ENCODE measurements around the gene MED8.

Gene MED8

GRCh38 chr1:43358121-43358745, 31.4 kb downstream of the MED8 start:
- DNase-seq = peak in 1 of 5 experiments; percentile 35

DNA sequence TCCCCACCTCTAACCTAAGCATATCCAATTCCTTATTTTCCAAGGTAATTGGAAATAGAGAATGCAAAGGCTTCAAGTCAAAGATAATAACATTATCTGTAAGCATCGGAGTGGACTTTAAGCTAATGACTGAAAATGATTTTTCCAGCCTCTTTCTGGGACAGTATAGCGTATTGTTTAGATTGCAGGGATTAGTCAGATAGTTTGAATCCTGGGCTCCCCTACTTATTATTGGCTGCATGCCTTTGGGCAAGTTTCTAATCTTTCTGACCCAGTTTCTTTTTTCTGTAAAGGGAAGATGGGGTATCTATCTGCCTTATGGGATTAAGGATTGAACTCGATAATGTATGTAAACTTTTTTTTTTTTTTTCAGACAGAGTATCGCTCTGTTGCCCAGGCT, 32.3 kb downstream of the MED8 start:
- DNase-seq = no peak

GRCh38 chr1:43354936-43355335, 34.7 kb downstream of the MED8 start:
- no peak for DNase-seq

GRCh38 chr1:43354471-43354870, 35.1 kb downstream of the MED8 start:
- DNase-seq = no peak

- DNase-seq = no peak
Measured at GRCh38 chr1:43352881-43353280, 36.7 kb downstream of the MED8 start.

DNA sequence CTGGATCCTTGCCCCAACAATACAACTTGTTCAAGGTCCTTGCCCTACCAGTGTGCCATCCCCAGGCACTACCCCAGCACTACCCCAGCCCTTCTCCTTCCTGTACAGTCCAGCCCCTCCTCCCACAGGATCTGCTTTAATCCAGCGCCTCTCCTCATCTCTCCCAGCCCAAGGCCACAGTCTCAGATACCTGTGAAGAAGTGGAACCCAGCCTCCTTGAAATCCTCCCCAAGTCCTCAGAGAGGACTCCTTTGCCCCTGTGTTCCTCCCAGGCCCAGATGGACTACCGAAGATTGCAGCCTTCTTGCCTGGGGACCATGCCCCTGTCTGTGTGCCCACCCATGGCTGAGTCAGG, 37.3 kb downstream of the MED8 start:
- DNase-seq = no peak

DNA sequence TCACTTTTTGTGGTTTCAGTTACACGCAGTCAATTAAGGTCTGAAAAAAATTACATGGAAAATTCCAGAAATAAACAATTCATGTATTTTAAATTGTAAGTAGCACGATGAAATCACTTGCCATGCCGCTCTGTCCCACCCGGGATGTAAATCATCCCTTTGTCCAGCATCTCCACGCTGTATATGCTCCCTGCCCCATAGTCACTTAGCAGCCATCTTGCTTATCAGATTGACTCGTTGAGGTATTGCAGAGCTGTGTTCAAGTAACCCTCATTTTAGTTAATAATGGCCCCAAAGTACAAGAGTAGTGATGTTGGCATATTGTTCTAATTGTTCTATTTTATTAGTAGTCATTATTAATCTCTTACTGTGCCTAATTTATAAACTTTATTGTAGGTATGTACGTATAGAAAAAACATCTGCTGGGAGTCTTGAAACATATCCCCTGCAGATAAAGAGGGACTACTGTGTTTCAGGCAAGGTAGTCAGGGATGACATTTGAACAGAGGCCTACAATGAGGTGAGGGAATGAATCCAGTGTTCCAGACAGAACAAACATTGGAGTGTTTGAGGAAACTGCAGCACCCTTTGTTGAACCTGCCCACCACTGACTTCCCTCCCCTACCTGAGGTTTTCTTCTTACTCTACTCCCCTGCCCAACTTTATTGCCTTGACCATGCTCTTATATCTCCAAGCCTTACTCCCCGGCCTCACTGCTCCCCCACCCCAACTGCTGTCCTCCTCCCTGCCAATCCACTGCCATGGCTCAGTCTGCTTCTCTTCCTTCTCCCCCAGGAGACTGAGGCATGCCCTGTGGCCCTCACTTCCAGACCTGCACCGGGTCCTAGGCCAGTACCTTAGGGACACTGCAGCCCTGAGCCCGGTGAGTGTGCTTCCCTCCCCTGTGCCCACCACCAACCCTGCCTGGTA, 37.9 kb downstream of the MED8 start:
- no peak for DNase-seq

DNA sequence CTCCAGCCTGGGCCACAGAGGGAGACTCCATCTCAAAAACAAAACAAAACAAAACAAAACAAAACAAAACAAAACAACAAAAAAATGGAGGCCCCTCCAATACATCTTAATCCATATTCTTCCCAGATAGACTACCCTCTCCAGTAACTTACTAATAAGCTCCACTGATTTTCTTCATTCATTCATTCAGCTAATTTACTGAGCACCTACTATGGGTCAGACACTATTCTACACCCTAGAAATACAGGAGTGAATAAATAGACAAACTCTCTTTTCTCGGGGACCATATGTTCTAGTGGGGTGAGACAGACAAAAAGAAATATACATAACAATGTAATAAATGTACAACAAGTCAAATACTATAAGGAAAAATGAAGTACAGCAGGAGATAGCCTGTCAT, 38.6 kb downstream of the MED8 start:
- no peak for DNase-seq

DNA sequence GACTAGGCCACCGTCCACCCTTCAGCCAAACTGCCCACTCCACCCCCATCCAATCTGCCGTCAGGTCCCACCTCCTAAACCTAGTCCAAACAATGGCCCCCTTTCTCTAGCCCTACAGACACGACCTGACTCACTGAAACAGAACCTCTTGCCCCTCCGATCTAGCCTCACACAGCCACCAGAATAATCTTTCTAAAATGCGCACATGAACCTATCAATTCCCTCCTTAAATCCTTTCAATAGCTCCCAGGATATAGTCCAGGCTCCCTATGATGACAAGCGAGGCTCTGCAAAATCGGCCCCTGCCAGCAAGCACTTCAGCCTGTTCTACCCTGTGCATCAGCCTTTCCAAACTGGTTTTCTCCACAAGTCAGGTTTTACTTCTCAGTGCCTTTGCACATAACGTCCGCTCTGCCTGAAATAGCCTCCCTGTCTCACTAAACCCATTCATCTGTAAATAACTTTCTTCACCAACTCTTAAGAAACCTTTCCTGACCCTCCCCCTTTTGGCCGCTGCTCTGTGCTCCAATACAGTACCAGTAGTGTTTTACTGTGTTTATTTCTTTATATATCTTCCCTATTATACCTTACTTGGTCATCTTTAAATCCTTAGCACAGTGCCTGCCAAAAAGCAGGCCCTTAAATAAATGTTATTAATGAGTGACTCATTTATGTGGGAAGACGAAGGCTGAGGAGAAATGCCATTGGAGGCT, 39.9 kb downstream of the MED8 start:
- no peak for DNase-seq

- DNase-seq = peak; percentile 21 to 85 (median 53)
Measured at GRCh38 chr1:43348809-43349593, 40.6 kb downstream of the MED8 start.

DNA sequence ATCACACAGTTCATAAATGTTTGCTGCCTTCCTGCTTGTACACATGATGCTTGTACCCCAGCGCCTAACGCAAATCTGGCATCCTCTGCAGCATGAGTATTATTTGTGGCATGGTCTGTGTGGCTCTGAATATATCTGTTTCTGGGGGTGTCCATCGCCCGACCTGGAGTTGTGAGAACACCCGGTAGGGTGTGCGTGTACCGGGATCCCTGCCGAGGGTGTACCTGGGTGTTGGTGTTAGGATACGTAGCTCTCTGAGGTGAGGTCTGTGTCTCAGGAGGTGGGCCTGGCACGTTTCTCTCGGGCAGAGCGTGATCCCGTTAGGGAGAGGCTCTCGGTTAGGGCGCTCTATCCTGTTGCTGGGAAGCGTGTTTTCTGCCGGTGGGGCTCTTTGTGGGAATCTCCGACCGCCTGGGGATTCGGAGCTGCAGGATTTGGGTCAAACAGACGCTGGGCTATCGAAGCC, 41.2 kb downstream of the MED8 start:
- DNase-seq = no peak

DNA sequence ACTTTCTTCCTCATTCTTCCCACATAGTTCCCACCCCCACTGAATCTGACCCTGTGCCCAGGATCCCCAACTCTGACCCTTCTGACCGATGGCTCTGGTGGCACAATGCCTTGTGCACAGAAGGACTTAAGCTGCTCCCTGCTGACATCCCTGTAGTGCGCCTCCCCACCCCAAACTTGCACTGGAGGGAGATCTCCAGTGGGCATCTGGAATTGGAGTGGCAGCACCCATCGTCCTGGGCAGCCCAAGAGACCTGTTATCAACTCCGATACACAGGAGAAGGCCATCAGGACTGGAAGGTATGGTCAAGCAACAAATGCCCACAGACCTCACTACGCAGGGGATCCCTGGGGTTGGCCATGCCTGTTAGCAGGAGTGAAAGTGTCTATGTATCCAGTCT, 43.0 kb downstream of the MED8 start:
- no peak for DNase-seq

GRCh38 chr1:43345120-43345519, 44.5 kb downstream of the MED8 start:
- DNase-seq = no peak

GRCh38 chr1:43344267-43344850, 45.2 kb downstream of the MED8 start:
- DNase-seq = no peak

DNA sequence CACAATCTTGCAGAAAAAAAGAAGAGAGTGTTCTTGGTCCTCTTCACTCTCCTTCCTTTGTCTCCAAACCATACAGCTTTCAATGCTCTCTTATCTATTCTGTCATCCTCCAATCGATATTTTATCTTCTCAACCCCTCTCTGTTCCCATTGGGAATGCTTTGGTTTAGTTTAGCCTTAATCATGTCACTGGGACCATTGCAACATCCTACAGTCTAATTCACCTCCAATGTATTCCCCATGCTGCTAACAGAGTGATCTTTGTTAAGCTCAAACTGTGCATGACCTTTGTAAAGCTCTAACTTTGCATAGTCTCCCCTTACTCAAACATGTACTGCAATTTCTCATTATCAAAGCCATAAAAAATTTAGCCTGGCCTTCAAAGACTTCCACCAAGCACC, 49.0 kb downstream of the MED8 start:
- no peak for DNase-seq

GRCh38 chr1:43339584-43340232, 49.9 kb downstream of the MED8 start:
- DNase-seq = no peak

DNA sequence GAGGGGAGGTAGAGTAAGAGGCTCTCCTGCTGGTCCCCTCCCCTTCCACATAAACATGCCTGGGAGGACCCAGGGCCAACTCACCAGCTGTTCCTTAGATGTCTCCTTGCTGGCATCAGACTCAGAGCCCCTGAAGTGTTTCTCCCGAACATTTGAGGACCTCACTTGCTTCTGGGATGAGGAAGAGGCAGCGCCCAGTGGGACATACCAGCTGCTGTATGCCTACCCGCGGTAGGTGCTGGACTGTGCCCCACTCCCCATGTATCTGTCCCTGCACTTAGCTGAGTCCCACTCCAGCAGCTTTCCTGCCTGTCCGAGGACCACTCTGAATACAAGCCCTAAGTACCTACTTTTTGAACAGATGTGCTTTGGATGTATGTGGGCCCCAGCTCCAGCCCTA, 51.6 kb downstream of the MED8 start:
- no peak for DNase-seq

- no peak for DNase-seq
Measured at GRCh38 chr1:43337588-43337987, 52.0 kb downstream of the MED8 start, which contains the start of gene MPL. Gene MPL (plus strand): TSS chr1:43337818. CDS start chr1:43337849, 31 bp downstream.

DNA sequence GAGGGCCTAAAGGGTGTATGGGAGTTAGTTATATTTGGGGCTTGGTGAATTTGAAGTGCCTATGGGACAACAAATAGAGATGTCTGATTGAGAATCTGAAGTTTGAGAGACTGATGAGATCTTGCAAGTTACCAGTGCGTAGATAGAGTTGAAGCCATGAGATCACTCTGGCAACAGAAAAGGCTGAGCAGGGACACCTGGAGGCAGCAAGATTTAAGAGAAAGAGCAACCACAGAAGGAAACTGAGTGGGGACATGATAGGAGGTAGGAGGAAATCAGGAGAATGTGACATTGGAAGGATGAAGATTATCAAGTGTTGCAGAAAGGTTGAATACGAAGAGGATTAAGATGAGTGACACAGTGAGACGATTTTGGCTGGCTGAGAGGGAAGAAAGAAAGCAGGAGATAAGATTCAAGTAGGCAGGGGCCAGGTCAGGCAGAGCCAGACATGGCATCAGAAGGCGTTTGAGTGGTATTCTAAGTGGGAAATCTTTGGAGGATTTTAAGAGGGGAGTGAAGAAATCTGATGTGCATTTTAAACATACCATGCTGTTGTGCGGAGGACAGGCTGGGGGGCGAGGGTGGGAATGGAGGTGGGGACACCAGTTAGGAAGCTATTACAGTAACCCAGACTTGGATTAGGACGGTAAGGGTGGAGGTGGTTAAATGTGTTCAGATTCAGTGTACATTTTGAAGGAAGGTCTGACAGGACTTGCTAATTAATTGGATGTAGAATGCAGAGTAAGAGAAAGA, 55.0 kb downstream of the MED8 start:
- no peak for DNase-seq
